ENCODE data around the gene FPR3. TPM values are rescaled to one million over a fixed set of nuclear protein-coding genes. Genes with fewer than 3 reads are reported as not detected.

The FPR3 gene
- total and polyA plus RNA-seq, 2 donors (not counting 1 experiment from before 2014, with no cell fraction given), result not detected

GRCh38 chr19:51873097-51873496 is 78.1 kb downstream of the FPR3 start:
- H4K20me1 ChIP-seq (ENCODE audit: control insufficient read depth, extremely low read depth, insufficient read depth, low read length), result no peaks in the 10 kb centered on the region
- no peak overlapping the region for H3K4me2 ChIP-seq (ENCODE audit: extremely low read depth, insufficient read depth, low read length)
- no peaks in the 10 kb centered on the region for H3K27me3 ChIP-seq (ENCODE audit: control insufficient read depth, insufficient read depth, low read length)
- H3K4me3 ChIP-seq (replicated peaks in 1 of 4; ENCODE audit: control extremely low read depth in 1 of 4, insufficient read depth in 1 of 4, low read depth in 3 of 4, low read length in 4 of 4), result no peak overlapping the region
- H3K79me2 ChIP-seq (ENCODE audit: control insufficient read depth, insufficient read depth, low read length), result no peaks in the 10 kb centered on the region
- H3K36me3 ChIP-seq (ENCODE audit: control insufficient read depth, insufficient read depth, low read length), result no peaks in the 10 kb centered on the region
- H3K9ac ChIP-seq (ENCODE audit: insufficient read depth, low read length), result no peak overlapping the region
- DNase-seq (ENCODE audit: low read depth in 2 of 2), result no peak
- no peaks in the 10 kb centered on the region for H3K4me1 ChIP-seq (ENCODE audit: control insufficient read depth, extremely low read depth, insufficient read depth, low read length)
- no peak for TF ChIP-seq EZH2 (IDR thresholded peaks at IDR 0.05; ENCODE audit: low read length, missing control alignments)
- TF ChIP-seq, protein P1, sequence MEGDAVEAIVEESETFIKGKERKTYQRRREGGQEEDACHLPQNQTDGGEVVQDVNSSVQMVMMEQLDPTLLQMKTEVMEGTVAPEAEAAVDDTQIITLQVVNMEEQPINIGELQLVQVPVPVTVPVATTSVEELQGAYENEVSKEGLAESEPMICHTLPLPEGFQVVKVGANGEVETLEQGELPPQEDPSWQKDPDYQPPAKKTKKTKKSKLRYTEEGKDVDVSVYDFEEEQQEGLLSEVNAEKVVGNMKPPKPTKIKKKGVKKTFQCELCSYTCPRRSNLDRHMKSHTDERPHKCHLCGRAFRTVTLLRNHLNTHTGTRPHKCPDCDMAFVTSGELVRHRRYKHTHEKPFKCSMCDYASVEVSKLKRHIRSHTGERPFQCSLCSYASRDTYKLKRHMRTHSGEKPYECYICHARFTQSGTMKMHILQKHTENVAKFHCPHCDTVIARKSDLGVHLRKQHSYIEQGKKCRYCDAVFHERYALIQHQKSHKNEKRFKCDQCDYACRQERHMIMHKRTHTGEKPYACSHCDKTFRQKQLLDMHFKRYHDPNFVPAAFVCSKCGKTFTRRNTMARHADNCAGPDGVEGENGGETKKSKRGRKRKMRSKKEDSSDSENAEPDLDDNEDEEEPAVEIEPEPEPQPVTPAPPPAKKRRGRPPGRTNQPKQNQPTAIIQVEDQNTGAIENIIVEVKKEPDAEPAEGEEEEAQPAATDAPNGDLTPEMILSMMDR (conservative IDR thresholded peaks at IDR 0.05 in 1 of 2, IDR thresholded peaks at IDR 0.05 in 1 of 2; ENCODE audit: low read depth in 1 of 2, low read length in 2 of 2), result no peak
- no peak overlapping the region for H3K27ac ChIP-seq (ENCODE audit: insufficient read depth, low read length)
- H2AFZ ChIP-seq (ENCODE audit: low read length), result no peak overlapping the region
- no peaks in the 10 kb centered on the region for H3K9me3 ChIP-seq (ENCODE audit: control insufficient read depth, insufficient read depth, low read depth, low read length)

Other genes starting within 250 kb of the FPR3 start
- 4.1 and 5.0 TPM in 2 replicates for gene ZNF175, start 223.9 kb upstream of the FPR3 start, total RNA-seq
- 4.7 and 7.6 TPM in 2 replicates for gene ZNF175, start 223.9 kb upstream of the FPR3 start, polyA plus RNA-seq
- gene SIGLEC5, start 164.8 kb upstream of the FPR3 start, total RNA-seq, result not detected in 2 replicates
- not detected in 2 replicates for gene SIGLEC5, start 164.8 kb upstream of the FPR3 start, polyA plus RNA-seq
- gene SIGLEC14, start 148.3 kb upstream of the FPR3 start, total RNA-seq, result not detected in 2 replicates
- gene SIGLEC14, start 148.3 kb upstream of the FPR3 start, polyA plus RNA-seq, result not detected in 2 replicates
- 5.1 and 8.6 TPM in 2 replicates for gene SPACA6, start 101.8 kb upstream of the FPR3 start, total RNA-seq
- gene SPACA6, start 101.8 kb upstream of the FPR3 start, polyA plus RNA-seq, result 2.8 and 5.5 TPM in 2 replicates
- gene HAS1, start 71.2 kb upstream of the FPR3 start, total RNA-seq, result not detected in 2 replicates
- gene HAS1, start 71.2 kb upstream of the FPR3 start, polyA plus RNA-seq, result not detected in 2 replicates
- gene FPR1, start 43.3 kb upstream of the FPR3 start, total RNA-seq, result not detected in 2 replicates
- gene FPR1, start 43.3 kb upstream of the FPR3 start, polyA plus RNA-seq, result 0.14 TPM in 1 of 2 replicates, not detected in the other
- not detected in 2 replicates for gene FPR2, start 34.0 kb upstream of the FPR3 start, total RNA-seq
- gene FPR2, start 34.0 kb upstream of the FPR3 start, polyA plus RNA-seq, result 0.12 TPM in 1 of 2 replicates, not detected in the other
- 8.9 and 9.0 TPM in 2 replicates for gene ZNF577, start 92.8 kb downstream of the FPR3 start, total RNA-seq
- 4.1 and 4.6 TPM in 2 replicates for gene ZNF577, start 92.8 kb downstream of the FPR3 start, polyA plus RNA-seq
- gene ZNF649, start 109.9 kb downstream of the FPR3 start, total RNA-seq, result 6.2 and 6.9 TPM in 2 replicates
- gene ZNF649, start 109.9 kb downstream of the FPR3 start, polyA plus RNA-seq, result 4.6 and 5.6 TPM in 2 replicates
- 10.8 and 11.2 TPM in 2 replicates for gene ZNF613, start 132.3 kb downstream of the FPR3 start, total RNA-seq
- 3.8 and 4.6 TPM in 2 replicates for gene ZNF613, start 132.3 kb downstream of the FPR3 start, polyA plus RNA-seq
- 11.3 and 16.5 TPM in 2 replicates for gene ZNF350, start 191.7 kb downstream of the FPR3 start, total RNA-seq
- 6.0 and 7.7 TPM in 2 replicates for gene ZNF350, start 191.7 kb downstream of the FPR3 start, polyA plus RNA-seq
- 14.7 and 15.7 TPM in 2 replicates for gene ZNF615, start 213.1 kb downstream of the FPR3 start, total RNA-seq
- gene ZNF615, start 213.1 kb downstream of the FPR3 start, polyA plus RNA-seq, result 6.2 and 7.8 TPM in 2 replicates
- 9.2 and 10.0 TPM in 2 replicates for gene ZNF614, start 233.2 kb downstream of the FPR3 start, total RNA-seq
- 6.7 and 7.2 TPM in 2 replicates for gene ZNF614, start 233.2 kb downstream of the FPR3 start, polyA plus RNA-seq